Type B pancreatic cell (in vitro differentiated cells): ENCODE results near the gene OLFML2B. TPM values are rescaled to one million over a fixed set of nuclear protein-coding genes. Genes with fewer than 3 reads are reported as not detected.

Experiments
- DNase-seq: peaks from one replicate; pipeline ENCODE4 v3.0.0; 2021; ENCODE audit warnings: mixed read lengths; ENCODE audit not compliant: unreplicated experiment; ENCODE audit errors: extremely low spot score
- H3K27ac Mint-ChIP-seq: 2 replicates; pipeline ENCODE4 v1.8.0; 2021; ENCODE audit warnings: mild to moderate bottlenecking, mixed read lengths
- H3K27me3 Mint-ChIP-seq: 2 replicates; pipeline ENCODE4 v1.8.0; 2021; ENCODE audit warnings: mixed read lengths
- H3K36me3 Mint-ChIP-seq: 2 replicates; pipeline ENCODE4 v1.8.0; 2021; ENCODE audit warnings: mixed read lengths
- H3K4me1 Mint-ChIP-seq: one replicate; pipeline ENCODE4 v1.8.0; 2021; ENCODE audit warnings: mixed read lengths; ENCODE audit not compliant: unreplicated experiment
- H3K4me3 Mint-ChIP-seq: 2 replicates; pipeline ENCODE4 v1.8.0; 2021; ENCODE audit warnings: mild to moderate bottlenecking, mixed read lengths
- H3K9me3 Mint-ChIP-seq: 2 replicates; pipeline ENCODE4 v1.8.0; 2021; ENCODE audit warnings: mixed read lengths
- total RNA-seq: library from RNA; stranded (reverse); gene quantifications from 2 replicates; pipeline ENCODE4 v1.2.1, GENCODE V29; 2021; ENCODE audit warnings: low replicate concordance
- TF ChIP-seq, protein P1 (sequence below): fragments of 200-600 bp; sonication (generic); conservative IDR thresholded peaks from 2 replicates; pipeline ENCODE4 v1.5.0; 2021; ENCODE audit warnings: antibody characterized with exemption, mild to moderate bottlenecking

The OLFML2B gene
- total RNA-seq, 1 donor from 2014 or later: 35.0 TPM

GRCh38 chr1:161956930-161957329 lies 66.7 kb downstream of the OLFML2B start:
- DNase-seq: no peak
- H3K27me3 Mint-ChIP-seq: no peaks in the 10 kb centered on the region
- peaks cover 18% of the 10 kb centered on the region for H3K36me3 Mint-ChIP-seq
- no peak overlapping the region for H3K27ac Mint-ChIP-seq
- TF ChIP-seq, protein P1, sequence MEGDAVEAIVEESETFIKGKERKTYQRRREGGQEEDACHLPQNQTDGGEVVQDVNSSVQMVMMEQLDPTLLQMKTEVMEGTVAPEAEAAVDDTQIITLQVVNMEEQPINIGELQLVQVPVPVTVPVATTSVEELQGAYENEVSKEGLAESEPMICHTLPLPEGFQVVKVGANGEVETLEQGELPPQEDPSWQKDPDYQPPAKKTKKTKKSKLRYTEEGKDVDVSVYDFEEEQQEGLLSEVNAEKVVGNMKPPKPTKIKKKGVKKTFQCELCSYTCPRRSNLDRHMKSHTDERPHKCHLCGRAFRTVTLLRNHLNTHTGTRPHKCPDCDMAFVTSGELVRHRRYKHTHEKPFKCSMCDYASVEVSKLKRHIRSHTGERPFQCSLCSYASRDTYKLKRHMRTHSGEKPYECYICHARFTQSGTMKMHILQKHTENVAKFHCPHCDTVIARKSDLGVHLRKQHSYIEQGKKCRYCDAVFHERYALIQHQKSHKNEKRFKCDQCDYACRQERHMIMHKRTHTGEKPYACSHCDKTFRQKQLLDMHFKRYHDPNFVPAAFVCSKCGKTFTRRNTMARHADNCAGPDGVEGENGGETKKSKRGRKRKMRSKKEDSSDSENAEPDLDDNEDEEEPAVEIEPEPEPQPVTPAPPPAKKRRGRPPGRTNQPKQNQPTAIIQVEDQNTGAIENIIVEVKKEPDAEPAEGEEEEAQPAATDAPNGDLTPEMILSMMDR: no peak
- peaks cover 35% of the 10 kb centered on the region for H3K4me1 Mint-ChIP-seq
- no peak overlapping the region for H3K4me3 Mint-ChIP-seq
- no peaks in the 10 kb centered on the region for H3K9me3 Mint-ChIP-seq

DNA sequence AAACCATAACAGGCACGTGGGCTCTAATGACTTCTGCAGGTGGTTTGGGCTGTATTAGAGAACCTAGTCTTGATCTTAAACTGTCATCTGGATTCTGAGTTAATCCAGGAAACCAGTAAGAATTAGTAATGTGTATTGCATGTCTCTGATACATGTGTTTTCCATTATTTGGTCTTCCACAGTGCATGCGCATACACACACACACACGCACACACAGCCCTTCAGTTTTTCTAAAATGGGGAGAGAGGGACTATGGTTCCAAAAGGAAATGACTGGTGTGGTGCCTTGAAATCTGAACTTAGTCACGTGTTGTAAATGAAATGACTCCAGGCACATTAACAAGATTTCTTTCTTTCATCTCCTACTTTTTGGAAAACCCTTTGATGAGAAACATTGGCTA lies 67.6 kb downstream of the OLFML2B start:
- Mint-ChIP-seq H3K4me3 (no peak overlapping the region), H3K27ac (no peak overlapping the region), H3K4me1 (peaks cover 31% of the 10 kb centered on the region), H3K9me3 (no peaks in the 10 kb centered on the region), H3K27me3 (no peaks in the 10 kb centered on the region), H3K36me3 (peaks cover 18% of the 10 kb centered on the region)
- no peak for DNase-seq
- TF ChIP-seq, protein P1: no peak

- no peak overlapping the region for H3K27ac Mint-ChIP-seq
- H3K4me3 Mint-ChIP-seq: no peak overlapping the region
- no peaks in the 10 kb centered on the region for H3K27me3 Mint-ChIP-seq
- peaks cover 18% of the 10 kb centered on the region for H3K36me3 Mint-ChIP-seq
- TF ChIP-seq, protein P1: no peak
- peaks cover 32% of the 10 kb centered on the region for H3K4me1 Mint-ChIP-seq
- no peak for DNase-seq
- no peaks in the 10 kb centered on the region for H3K9me3 Mint-ChIP-seq
Observed at GRCh38 chr1:161955606-161956005, 68.1 kb downstream of the OLFML2B start.

GRCh38 chr1:161954466-161954865 lies 69.2 kb downstream of the OLFML2B start:
- Mint-ChIP-seq H3K27me3 (no peaks in the 10 kb centered on the region), H3K9me3 (peaks cover 4% of the 10 kb centered on the region), H3K4me1 (peaks cover 44% of the 10 kb centered on the region), H3K36me3 (peaks cover 13% of the 10 kb centered on the region), H3K27ac (no peak overlapping the region), H3K4me3 (no peak overlapping the region)
- TF ChIP-seq, protein P1: no peak
- DNase-seq: no peak

DNA sequence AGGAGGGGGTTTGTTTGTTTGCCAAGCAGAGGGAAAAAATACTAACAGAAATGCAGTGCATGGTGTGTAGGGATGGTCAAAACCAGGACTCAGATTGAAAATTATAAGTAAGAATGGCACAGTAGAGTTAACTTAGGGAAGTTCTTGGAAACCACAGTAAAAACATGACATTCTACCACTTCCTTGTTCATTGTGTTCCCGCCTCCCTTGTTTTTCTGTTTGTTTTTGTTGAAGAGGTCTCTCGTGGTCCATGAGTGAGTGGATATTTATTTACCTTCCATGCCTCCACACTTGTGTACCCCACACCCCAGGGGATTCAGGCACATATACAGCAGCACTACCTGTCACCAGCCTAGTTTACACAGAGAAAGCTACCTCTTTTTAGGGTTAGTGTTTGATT lies 69.6 kb downstream of the OLFML2B start:
- Mint-ChIP-seq H3K27me3 (no peaks in the 10 kb centered on the region), H3K9me3 (peaks cover 4% of the 10 kb centered on the region), H3K4me3 (no peak overlapping the region), H3K4me1 (peaks cover 45% of the 10 kb centered on the region), H3K27ac (no peak overlapping the region), H3K36me3 (peaks cover 12% of the 10 kb centered on the region)
- no peak for DNase-seq
- TF ChIP-seq, protein P1: no peak
